GM12872 (cell line): ENCODE data around the gene OVOL1.

Experiments
- TF ChIP-seq, protein P1 (sequence below): IDR thresholded peaks from 3 replicates; pipeline ENCODE4 v1.5.1; 2011; ENCODE audit warnings: low read depth, mild to moderate bottlenecking, low read length, moderate library complexity; ENCODE audit not compliant: insufficient read depth

Gene OVOL1

DNA sequence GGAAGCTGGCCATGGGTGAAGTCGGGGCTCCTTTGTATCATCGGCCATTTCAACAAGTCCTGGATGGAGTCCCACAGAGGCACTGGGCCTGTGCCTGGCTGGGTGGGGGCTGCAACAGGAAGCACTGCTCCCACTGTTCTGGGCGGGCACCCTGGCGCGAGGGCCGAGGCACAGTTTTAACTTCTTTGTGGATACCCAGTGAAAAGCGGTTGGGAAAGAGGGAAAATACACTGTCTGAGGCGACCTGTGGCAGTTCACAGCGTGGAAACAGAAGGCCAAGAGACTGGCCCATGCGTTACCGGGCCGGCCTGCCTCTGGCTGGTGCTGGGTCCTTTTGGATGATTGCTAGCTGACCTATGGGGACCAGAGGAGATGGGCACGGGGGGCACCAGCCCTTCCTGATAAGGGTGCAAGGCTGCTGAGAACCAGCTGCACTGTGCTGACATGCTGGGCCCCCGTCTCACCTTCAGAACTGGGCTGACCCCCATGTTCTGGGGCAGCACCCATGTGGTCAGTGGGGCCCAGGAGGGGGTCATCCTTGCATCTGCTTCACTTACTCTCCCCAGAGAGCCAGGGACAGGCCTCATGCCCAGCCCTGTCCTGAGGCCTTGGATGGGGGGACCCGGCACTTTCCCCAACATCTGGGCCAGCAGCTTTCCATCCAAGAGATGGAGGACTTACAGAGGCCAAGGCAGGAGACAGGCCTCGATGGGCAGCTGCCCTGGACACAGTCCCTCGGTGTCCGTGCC, 4.2 kb downstream of the OVOL1 start:
- TF ChIP-seq, protein P1, sequence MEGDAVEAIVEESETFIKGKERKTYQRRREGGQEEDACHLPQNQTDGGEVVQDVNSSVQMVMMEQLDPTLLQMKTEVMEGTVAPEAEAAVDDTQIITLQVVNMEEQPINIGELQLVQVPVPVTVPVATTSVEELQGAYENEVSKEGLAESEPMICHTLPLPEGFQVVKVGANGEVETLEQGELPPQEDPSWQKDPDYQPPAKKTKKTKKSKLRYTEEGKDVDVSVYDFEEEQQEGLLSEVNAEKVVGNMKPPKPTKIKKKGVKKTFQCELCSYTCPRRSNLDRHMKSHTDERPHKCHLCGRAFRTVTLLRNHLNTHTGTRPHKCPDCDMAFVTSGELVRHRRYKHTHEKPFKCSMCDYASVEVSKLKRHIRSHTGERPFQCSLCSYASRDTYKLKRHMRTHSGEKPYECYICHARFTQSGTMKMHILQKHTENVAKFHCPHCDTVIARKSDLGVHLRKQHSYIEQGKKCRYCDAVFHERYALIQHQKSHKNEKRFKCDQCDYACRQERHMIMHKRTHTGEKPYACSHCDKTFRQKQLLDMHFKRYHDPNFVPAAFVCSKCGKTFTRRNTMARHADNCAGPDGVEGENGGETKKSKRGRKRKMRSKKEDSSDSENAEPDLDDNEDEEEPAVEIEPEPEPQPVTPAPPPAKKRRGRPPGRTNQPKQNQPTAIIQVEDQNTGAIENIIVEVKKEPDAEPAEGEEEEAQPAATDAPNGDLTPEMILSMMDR: no peak

GRCh38 chr11:65791719-65792213, 4.9 kb downstream of the OVOL1 start:
- TF ChIP-seq, protein P1: no peak

- TF ChIP-seq, protein P1: no peak
These were observed 5.6 kb downstream of the OVOL1 start for GRCh38 chr11:65792456-65792855.

GRCh38 chr11:65793144-65793581, 6.3 kb downstream of the OVOL1 start:
- TF ChIP-seq, protein P1: no peak

GRCh38 chr11:65793625-65794400, 7.0 kb downstream of the OVOL1 start:
- TF ChIP-seq, protein P1: no peak

GRCh38 chr11:65794570-65795510, 8.0 kb downstream of the OVOL1 start:
- TF ChIP-seq, protein P1: no peak
